ENCODE data around the gene LCE1D. TPM values are rescaled to one million over a fixed set of nuclear protein-coding genes. Genes with fewer than 3 reads are reported as not detected.

LCE1D gene
- total and polyA plus RNA-seq, 9 donors, result not detected

DNA sequence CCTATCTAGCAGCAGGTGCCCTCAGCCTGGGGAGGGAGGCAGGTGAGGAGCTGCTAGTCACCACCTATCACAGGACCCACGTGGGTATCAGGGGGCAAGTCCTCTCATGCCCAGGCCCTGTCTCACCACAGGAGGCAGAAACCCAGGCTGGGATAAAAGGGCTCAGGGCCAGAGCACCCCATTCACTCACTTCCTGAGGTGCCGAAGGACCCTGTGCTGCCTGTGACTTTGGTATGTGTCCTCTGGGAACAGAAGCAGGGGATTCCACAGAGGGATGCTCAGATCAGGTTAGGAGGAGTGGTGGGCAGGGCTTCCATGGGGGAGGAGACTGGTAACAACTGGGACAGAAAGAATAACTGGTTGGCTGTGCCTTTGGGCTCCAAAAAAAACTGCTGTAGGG lies 10.4 kb upstream of the LCE1D start, which contains the start of gene LCE1E:
Gene LCE1E (plus strand): TSS at position 181 of the 400 bp plus-strand sequence. CDS start 1,043 bp downstream, outside the sequence.
- H3K4me3 ChIP-seq, result no peak within 1 kb of the TSS
- intact Hi-C loops (cut with DNase I), result no loop called here
- H3K4me1 ChIP-seq (ENCODE audit: insufficient read depth), result no peaks in the 10 kb centered on the region
- no peaks in the 10 kb centered on the region for H3K9me3 ChIP-seq
- 40 to 48% (median 44%) methylated on average over 2 of the region's 2 CpGs for WGBS, 3 donors
- H3K27ac ChIP-seq, result no peak within 1 kb of the TSS
- TF ChIP-seq, protein P1, sequence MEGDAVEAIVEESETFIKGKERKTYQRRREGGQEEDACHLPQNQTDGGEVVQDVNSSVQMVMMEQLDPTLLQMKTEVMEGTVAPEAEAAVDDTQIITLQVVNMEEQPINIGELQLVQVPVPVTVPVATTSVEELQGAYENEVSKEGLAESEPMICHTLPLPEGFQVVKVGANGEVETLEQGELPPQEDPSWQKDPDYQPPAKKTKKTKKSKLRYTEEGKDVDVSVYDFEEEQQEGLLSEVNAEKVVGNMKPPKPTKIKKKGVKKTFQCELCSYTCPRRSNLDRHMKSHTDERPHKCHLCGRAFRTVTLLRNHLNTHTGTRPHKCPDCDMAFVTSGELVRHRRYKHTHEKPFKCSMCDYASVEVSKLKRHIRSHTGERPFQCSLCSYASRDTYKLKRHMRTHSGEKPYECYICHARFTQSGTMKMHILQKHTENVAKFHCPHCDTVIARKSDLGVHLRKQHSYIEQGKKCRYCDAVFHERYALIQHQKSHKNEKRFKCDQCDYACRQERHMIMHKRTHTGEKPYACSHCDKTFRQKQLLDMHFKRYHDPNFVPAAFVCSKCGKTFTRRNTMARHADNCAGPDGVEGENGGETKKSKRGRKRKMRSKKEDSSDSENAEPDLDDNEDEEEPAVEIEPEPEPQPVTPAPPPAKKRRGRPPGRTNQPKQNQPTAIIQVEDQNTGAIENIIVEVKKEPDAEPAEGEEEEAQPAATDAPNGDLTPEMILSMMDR (IDR thresholded peaks at IDR 0.05), result no peak
- TF ChIP-seq POLR2A (IDR thresholded peaks at IDR 0.05) (no peak), EP300 (IDR thresholded peaks at IDR 0.05) (no peak)
- no peaks in the 10 kb centered on the region for H3K36me3 ChIP-seq
- no peaks in the 10 kb centered on the region for H3K27me3 ChIP-seq
- no peak for DNase-seq

GRCh38 chr1:152795686-152796085 lies 835 bp upstream of the LCE1D start:
- Histone ChIP-seq H3K4me3 (no peak overlapping the region), H3K27me3 (no peaks in the 10 kb centered on the region), H3K4me1 (ENCODE audit: insufficient read depth) (no peaks in the 10 kb centered on the region), H3K9me3 (no peaks in the 10 kb centered on the region), H3K36me3 (no peaks in the 10 kb centered on the region), H3K27ac (no peak overlapping the region)
- intact Hi-C loops (cut with DNase I), result no loop called here
- TF ChIP-seq, protein P1 (IDR thresholded peaks at IDR 0.05), result no peak
- TF ChIP-seq POLR2A (IDR thresholded peaks at IDR 0.05) (no peak), EP300 (IDR thresholded peaks at IDR 0.05) (no peak)
- no peak for DNase-seq
- 56 to 66% (median 64%) methylated on average over 4 of the region's 4 CpGs for WGBS, 3 donors

- Histone ChIP-seq H3K36me3 (no peaks in the 10 kb centered on the region), H3K4me1 (ENCODE audit: insufficient read depth) (no peaks in the 10 kb centered on the region), H3K9me3 (no peaks in the 10 kb centered on the region), H3K27ac (no peak overlapping the region), H3K27me3 (no peaks in the 10 kb centered on the region), H3K4me3 (no peak overlapping the region)
- 47 to 81% (median 61%) methylated on average over 1 of the region's 1 CpG for WGBS, 3 donors
- no peak for TF ChIP-seq EP300 (IDR thresholded peaks at IDR 0.05)
- no peak for TF ChIP-seq POLR2A (IDR thresholded peaks at IDR 0.05)
- TF ChIP-seq, protein P1 (IDR thresholded peaks at IDR 0.05), result no peak
- DNase-seq, result no peak
- intact Hi-C loops (cut with DNase I), result no loop called here
Measured at GRCh38 chr1:152801333-152801732, 4.8 kb downstream of the LCE1D start.

DNA sequence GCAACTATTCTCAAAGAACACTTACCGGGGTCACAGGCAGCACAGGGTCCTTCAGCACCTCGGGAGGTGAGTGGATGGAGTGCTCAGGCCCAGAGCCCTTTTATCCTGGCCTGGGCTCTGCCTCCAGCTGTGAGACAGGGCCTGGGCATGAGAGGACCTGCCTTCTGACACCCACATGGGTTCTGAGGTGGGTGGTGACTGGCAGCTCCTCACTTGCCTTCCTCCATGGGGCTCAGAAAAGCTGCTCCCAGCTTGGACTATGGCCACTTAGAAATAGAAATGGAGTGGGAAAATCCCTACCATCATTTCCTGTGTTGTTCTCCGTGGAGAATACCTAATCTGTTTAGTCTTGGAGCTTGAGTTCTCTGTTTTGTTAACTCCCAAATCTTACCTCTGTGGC lies 10.1 kb downstream of the LCE1D start, which contains the start of gene LCE1C:
Gene LCE1C (minus strand): TSS at position 76 of the 400 bp plus-strand sequence. CDS start 1,173 bp downstream, outside the sequence.
- no peak for DNase-seq
- TF ChIP-seq, protein P1 (IDR thresholded peaks at IDR 0.05), result no peak
- TF ChIP-seq EP300 (IDR thresholded peaks at IDR 0.05), result no peak
- TF ChIP-seq POLR2A (IDR thresholded peaks at IDR 0.05), result no peak
- no peaks in the 10 kb centered on the region for H3K36me3 ChIP-seq
- 50 to 69% (median 60%) methylated on average over 3 of the region's 3 CpGs for WGBS, 3 donors
- H3K4me1 ChIP-seq (ENCODE audit: insufficient read depth), result no peaks in the 10 kb centered on the region
- no peak within 1 kb of the TSS for H3K27ac ChIP-seq
- no peaks in the 10 kb centered on the region for H3K27me3 ChIP-seq
- no peaks in the 10 kb centered on the region for H3K9me3 ChIP-seq
- H3K4me3 ChIP-seq, result no peak within 1 kb of the TSS
- intact Hi-C loops (cut with DNase I), result no loop called here
